NCI-H2081 treated with DMSO at 0.1 percent for 48 hours (cell line): Measurements from ENCODE around the gene HMOX2.

ENCODE experiments used
- DNase-seq: peaks from one replicate; lab custom pipeline; 2025; lab: John Stamatoyannopoulos, UW

The HMOX2 gene

DNA sequence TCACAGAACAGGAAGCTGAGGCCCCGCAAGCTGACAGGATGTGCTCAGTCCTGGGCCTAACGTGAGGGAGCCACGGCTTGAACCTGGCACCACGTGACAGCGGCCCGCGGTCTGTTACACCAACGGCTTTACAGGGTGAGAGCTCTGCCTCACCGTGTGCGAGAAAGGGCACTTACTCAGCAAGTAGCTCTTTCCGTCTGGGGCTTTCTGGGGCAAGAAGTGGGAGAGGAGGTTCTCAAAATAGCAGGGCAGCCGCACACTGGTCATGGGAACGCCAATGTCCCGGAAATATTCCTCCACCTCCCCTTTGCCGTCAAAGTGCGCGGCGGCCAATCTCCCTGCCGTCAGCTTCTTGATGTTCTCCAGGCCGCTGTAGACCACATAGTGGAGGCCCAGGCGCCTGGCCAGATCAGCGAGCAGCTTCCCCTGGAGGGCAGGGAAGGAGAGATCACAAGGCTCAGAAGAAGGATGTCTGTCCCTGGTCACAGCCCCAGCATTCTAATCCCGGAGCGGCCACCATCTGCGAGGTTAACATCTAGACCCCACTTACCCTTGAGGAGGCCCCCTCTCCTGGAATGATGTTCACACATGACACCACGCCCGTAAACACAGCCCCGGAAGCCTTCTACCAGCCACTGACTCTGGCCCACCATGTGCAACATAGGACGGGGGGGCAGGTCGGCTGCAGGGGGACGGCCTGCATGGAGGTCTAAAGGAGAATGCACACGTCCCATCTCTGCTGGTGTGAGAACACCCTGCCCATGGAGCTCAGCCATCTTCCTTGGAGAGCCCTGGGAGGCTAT, 10.0 kb upstream of the HMOX2 start:
- no peak for DNase-seq

- DNase-seq: no peak
Observed at GRCh38 chr16:4467916-4468315, 8.3 kb upstream of the HMOX2 start.

- DNase-seq: no peak
Observed at GRCh38 chr16:4468972-4469371, 7.2 kb upstream of the HMOX2 start.

- DNase-seq: no peak
Observed at GRCh38 chr16:4471869-4472268, 4.3 kb upstream of the HMOX2 start.

GRCh38 chr16:4472880-4473279, 3.3 kb upstream of the HMOX2 start:
- DNase-seq: no peak

GRCh38 chr16:4474192-4474961, 1.8 kb upstream of the HMOX2 start, which contains the start of gene NMRAL1:
Gene NMRAL1, minus strand, starts transcription at chr16:4474625. Its CDS starts 493 bp downstream, at chr16:4474132.
- no peak for DNase-seq

GRCh38 chr16:4477966-4478365, 1.8 kb downstream of the HMOX2 start:
- DNase-seq: no peak

DNA sequence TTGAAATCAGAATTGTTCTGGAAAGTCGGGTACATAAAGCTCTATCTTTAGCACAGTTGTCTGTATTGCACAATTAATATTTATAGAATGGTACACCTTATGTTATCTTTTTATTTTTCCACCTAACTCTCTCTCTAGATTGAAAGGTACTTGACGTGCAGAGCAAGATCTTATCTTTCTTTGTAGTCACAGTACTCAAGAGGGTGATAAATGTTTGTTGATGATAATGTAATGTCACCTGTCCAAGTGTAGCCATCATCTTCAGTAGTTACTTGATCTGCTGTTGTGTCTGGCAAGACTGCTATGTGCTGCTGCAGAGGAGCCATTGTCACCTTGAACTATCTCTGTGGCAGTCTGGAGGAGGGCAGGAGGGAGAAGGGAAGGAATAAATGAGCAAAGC, 5.3 kb downstream of the HMOX2 start:
- no peak for DNase-seq

GRCh38 chr16:4481963-4482362, 5.8 kb downstream of the HMOX2 start:
- no peak for DNase-seq

DNA sequence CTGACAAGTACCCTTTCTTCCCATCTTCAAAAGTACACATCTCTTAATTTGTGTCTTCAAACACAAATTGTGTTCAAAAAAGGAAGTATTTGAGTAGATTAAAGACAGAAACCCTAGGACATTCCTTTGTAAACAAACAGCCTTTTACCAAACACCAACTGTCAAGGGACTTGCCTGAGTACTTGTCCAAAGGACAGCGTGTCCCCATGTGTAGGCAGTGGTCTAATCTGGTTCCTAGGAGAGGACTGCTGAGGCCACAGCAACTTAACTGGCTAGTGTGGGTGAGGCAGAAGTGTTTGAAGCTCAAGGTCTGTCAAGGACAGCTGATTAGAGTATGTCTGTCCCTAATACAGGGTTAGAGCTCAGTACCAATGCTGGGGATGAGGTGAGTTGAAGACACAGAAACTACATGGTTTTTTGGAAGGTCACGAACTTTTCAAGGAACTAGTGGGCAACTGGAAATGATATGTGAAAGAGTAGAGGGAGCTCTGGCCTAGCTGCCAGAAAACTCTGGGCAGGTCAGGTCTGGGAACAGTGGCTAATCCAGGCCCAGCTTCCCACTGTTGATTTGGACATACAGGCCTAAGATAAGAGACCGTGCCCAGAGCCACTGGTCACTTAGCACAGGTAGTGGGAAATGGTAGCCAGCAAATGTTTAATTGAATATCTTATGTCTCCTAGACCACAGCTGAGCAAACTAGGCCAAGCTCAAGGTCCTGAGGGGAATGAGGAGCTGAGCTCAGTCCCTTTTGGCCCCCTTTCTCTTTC, 10.1 kb downstream of the HMOX2 start:
- no peak for DNase-seq

GRCh38 chr16:4487955-4488498, 11.8 kb downstream of the HMOX2 start:
- no peak for DNase-seq

GRCh38 chr16:4488499-4488967, 12.3 kb downstream of the HMOX2 start:
- no peak for DNase-seq

DNA sequence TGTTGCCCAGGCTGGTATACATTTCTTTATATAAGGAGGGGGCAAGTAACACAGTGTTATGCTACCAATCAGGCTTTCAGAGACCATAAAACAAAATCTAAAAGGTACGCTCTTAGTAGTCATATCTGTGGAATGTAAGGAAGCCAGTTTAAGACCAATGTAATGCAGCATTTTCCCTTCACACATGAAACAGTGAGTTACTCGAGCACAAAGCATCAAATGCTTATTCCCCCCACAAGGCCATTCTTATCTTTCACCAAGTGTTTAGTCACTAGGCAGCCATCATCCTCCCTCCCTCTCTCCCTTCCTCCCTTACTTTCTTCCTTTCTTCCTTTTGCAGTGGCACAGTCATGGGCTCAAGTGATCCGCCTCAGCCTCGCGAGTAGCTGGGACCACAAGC, 12.8 kb downstream of the HMOX2 start:
- no peak for DNase-seq

DNA sequence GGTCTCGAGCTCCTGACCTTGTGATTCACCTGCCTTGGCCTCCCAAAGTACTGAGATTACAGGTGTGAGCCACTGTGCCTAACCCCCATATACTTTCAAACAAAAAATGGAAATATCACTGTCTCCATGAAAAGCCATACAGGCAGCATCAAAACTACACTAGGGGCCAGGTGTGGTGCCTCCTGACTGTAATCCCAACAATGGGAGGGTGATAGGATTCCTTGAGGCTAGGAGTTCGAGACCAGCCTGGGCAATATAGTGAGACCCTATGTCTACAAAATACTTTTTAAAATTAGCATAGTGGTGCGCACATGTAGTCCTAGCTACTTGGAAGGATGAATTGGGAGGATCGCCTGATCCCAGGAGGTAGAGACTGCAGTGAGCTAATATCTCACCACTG, 15.7 kb downstream of the HMOX2 start:
- DNase-seq: no peak

- no peak for DNase-seq
Observed at GRCh38 chr16:4494746-4495490, 18.7 kb downstream of the HMOX2 start.

DNA sequence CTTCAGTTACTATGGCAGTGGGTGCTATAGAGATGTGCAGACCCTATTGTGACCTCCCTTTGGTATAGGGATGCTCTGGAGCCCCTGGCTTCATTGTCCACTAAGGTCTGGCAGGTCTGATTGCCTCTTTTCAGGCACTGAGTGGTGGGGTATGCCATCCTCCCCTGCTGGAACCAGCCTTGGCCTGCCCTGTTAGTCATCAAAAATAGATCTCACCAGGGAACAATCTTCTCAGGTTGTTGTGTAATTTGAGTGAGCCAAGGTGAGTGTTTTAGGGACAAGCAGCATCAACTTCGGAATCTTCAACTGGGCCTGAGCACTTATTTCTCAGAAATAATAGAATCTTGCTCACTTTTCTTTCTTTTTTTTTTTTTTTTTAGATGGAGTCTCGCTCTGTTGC, 19.6 kb downstream of the HMOX2 start:
- no peak for DNase-seq

DNA sequence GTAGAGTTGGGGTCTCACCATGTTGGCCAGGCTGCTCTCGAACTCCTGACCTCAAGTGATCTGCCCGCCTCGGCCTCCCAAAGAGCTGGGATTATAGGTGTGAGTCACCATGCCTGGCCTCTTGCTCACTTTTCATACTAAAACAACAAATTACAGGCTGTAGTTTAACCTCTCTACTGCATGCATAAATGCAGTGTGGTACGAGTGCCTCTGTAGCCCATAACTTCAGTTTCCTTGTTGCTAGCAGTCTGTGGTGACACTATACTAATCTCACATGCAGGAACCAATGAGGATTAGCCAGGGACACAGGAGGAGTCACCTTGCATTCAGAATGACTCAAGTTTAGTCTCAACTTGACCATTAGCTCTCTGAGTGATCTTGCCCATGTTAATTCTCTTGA, 20.1 kb downstream of the HMOX2 start:
- no peak for DNase-seq

GRCh38 chr16:4498546-4499195, 22.5 kb downstream of the HMOX2 start:
- DNase-seq: no peak

GRCh38 chr16:4499196-4499555, 23.0 kb downstream of the HMOX2 start:
- DNase-seq: no peak

- DNase-seq: no peak
Observed at GRCh38 chr16:4500272-4500671, 24.1 kb downstream of the HMOX2 start.

DNA sequence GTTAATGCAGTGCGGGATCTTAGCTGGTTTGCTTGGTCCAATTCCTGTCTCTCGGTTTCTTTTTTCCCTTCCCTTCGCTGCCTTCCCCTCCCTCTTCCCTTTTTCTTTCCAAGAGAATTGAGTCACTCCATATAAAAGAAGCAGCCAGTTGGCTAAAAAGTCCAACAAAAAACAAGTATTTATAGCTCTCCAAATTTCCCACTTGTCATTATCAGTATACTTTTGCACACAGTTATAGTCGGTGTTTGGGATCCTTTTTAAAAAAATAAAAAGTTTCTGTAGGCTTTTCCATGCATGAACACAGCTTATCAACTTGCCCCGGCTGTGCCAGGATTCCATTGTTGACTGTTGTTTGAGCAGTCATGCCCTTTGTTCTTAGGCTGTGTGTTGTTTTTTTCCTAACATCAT, 24.9 kb downstream of the HMOX2 start:
- no peak for DNase-seq
